ENCODE results near the gene PTBP3.

GRCh38 chr9:112233769-112234168 is 99.7 kb downstream of the PTBP3 start:
- TF ChIP-seq EZH2 (optimal IDR thresholded peaks at IDR 0.05; ENCODE audit: low read depth, low read length) = no peak
- TF ChIP-seq EZH2phosphoT487 (IDR thresholded peaks at IDR 0.05; ENCODE audit: low read length) = no peak

Data from MM.1S (cell line).